Fibroblast of peridontal ligament (primary cell): Measurements from ENCODE around the gene SMIM13.

Source experiments
- DNase-seq: peaks from one replicate; pipeline ENCODE4 v3.0.0-alpha.2; 2010; ENCODE audit errors: extremely low read depth

SMIM13 gene

DNA sequence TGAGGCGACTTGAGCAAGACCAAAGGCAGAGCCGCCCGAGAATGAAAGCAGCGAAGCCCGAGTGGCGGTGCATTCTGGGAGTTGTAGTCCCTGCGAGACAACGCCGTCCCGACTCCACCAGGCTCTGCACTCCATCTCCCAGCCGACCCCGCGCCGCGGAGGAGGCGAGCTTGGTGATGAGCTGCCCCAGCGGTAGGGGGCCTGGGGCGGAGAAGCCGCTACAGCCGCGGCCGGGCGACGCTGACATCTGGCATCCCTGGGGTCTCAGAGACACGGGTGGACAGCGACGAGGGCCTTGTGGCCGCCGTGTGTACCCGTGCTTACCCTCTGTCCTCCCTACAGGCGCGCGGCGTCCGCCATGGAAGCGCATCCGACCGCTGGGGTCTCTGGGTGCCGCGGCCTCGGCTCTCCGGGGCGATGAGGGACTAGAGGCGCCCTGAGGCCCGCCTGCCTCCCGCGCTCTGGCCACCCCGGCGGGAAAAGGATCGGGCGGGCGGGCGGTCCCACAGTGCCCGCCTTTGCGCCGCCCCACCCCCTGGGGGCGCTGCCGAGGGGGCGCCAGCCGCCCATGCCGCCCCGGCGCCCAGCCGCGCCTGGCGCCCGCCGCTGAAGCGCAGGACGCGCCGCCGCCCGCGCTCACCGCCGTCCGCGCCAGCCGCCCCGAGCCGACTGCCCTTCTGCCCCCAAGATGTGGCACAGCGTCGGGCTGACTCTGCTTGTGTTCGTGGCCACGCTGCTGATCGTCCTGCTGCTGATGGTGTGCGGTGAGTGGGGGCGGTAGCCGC is at the start of gene SMIM13:
Gene SMIM13, plus strand, starts transcription at position 209 of the 785 bp plus-strand sequence. Its CDS starts 480 bp downstream, at position 689.
- peak; percentile 98 for DNase-seq

DNA sequence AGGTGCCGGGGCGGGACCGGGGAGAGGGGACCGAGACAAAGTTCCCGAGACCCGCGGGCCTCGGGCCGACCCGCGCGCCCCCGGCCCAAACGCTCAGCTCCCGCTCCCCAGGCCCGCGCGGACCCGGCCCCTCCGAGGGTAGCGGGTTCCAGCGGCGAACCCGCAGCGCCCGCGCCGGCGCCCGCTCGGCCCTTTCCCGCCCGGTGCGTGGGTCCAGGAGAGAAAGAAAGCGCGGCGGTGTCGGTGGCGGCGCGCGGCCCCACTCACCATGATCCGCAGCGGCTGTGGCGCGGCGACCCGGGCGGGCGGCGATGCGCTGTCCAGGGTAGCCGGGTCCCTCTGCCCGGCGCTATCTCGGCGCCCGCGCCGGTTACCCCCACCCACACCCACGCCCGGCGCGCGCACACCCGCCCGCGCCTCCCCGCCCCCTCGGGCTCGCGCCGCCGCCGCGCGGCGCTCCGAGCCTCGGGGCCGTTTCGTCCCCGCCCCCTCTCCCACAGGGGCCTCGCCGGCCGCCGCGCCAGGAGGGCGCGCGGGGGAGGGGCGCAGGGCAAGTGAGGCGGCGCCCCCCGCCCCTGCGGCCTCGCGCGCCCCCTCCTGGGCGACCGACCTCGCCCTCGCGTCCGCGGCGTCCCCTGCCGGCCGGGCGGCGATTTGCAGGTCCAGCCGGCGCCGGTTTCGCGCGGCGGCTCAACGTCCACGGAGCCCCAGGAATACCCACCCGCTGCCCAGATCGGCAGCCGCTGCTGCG is 49.5 kb upstream of the SMIM13 start, which contains the start of gene ELOVL2:
Gene ELOVL2, minus strand, starts transcription at position 345 of the 751 bp plus-strand sequence. Its CDS starts 75 bp downstream, at position 270.
- DNase-seq, result peak; percentile 22

DNA sequence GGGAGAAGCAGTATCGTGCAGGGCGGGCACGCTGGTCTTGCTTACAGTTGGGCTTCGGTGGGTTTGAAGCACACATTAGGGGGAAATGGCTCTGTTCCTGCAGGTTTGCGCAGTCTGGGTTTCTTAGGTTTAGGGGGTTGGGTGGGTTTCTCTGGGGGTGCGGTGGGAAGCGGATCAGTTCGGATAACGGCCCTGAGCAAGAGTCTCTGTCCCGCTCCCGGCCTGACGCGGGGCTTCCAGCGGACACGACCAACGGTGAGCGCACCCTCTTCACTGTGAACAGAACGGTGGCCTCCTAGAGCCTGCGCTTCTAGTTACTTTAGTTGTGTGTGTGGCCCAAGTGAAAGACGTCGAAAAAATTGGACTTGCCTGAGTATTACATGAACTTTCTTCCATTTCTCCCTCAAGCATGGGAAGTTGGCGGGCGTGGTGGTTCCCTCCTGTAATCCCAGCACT is 48.9 kb upstream of the SMIM13 start:
- DNase-seq, result no peak

DNA sequence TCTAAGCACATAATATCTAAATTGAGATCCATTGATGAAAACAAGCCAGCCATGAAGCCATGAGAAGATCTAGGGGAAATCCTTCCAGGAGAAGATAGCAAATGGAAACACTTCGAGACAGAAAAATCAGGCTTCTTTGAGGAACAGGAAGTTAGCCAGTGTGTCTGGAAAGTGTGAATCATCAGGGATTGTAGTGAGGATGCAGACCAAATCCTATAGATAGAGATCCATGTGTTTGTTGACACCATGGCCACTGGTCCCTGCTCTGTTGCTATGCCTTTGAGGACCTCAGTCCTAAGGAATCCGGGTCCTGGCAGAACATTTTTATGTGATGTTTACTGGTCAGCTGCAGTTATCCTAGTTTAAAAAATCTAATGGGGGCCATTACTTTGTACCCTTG is 42.9 kb upstream of the SMIM13 start:
- peak; percentile 8 for DNase-seq

DNA sequence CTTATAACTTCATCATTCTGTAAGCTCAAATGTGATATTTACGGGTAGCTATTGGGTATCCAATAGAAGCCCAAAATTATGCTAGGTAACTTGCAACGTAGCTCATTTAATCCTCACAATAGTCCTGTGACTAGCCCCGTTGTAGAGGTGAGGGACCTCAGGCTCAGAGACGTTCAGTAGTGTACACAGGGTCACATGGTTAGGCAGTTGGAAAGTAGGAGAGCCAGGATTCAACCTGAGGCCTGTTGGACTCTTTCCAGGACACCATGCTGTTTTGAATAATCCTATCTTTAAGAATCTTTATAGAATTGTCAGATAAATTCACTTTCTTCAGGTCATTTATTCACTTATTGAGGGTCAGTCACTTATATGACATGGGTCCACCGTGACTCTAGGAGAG is 40.3 kb upstream of the SMIM13 start:
- DNase-seq, result no peak

DNA sequence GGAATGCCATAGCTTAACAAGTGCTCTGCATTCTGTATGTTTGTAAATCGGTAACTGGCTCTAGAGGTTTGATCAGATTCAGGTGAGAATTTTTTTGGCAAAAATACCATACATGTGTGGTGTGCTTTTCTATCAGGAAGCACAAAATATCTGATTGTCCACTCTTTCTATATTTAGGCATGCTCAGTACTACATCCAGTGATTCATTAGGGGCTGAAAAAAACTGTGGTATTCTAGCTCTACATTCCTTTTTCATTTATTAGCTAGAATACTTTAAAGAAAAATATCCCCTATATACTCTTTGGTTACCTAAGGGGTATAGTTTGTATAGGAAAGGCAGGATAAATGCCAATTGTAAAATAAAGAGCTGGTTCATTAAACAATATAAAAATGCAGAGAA is 38.9 kb upstream of the SMIM13 start:
- no peak for DNase-seq

DNA sequence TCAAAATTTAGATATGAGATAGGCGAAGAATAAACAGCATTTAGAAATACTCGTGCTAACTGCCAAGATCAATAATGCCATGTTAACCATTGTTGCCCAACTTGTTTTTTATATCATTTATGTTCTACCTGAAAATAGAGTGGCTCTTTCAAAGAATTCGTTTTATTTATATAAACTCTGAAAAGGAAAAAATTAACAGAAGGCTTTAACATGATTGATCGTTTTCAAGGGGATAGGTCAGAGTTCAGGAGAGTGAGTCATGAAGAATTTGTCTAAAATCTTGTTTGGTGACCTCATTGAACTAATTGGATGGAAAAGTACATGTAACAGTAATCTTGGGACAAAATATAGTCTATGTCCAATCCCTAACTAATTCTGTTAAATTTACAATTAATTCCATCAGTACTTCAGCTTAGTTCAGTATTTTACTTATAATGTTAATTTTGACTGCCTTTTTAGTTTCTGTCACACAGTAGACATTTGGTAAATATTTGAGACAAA is 38.5 kb upstream of the SMIM13 start:
- no peak for DNase-seq

DNA sequence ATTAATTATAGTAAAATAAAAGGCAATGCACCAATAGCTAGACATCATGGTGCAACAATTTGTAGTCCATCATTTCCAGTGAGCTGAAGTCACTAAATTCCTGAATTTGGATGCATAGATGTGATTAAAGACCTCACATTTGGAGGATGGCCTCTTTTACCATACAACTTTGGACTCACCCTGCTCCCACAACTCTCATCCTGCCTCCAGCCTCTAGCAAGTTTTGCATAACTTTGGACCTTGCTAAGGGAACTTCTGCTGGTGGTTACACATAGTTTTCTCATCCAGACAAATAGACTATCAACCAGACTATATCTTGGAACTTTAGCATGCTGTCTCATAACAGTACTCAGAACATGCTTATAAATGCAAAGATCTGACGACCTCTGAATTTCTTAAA is 36.8 kb upstream of the SMIM13 start:
- no peak for DNase-seq

DNA sequence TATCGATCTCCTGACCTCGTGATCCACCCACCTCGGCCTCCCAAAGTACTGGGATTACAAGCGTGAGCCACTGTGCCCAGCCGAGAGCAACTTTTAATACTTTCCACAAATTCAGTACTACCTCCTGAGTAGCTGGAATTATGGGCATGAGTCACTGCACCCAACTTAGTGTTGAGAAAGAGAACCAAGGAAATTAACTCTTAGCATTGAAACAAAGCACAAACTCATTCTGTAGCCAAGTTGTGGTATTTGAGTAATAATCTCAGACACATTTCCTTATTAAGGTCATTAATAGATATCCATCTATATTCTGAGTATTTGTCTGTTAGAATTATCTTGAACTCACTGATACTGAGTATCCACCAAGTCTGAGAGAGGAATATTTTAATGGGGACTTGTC is 35.2 kb upstream of the SMIM13 start:
- peak; percentile 6 for DNase-seq

DNA sequence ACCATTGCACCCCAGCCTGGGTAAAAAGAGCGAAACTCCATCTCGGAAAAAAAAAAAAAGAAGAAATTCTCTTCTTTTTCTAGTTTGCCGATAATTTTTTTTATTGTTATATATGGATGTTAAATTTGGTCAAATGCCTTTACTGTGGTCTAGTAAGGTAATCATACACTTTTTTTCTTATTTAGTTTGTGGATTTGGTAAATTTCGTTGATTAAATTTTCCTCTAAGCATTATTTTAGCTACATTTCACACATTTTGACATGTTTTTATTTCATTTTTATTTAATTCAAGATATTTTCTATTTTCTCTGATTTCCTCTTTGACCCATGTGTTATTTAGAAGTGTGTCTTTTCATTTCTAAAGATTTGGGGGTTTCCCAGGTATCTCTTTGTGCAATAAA is 31.6 kb upstream of the SMIM13 start:
- DNase-seq, result no peak

DNA sequence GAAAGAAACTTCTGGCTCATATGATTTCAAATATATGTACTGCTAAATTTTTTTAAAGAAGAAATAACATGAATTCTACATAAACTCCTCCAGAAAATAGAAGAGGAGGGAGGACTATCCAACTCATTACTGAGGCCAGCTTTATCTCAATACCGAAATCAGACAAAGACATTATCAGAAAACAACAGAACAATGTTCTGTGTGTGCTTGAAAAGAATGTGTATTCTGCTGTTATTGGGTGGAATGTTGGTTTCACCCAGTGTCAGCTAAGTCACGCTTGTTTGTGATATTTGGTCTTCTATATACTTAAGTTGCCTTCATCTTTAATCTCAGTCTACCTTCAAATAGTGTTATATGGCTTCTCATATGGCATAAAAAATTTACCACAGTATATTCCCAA is 30.9 kb upstream of the SMIM13 start:
- no peak for DNase-seq

DNA sequence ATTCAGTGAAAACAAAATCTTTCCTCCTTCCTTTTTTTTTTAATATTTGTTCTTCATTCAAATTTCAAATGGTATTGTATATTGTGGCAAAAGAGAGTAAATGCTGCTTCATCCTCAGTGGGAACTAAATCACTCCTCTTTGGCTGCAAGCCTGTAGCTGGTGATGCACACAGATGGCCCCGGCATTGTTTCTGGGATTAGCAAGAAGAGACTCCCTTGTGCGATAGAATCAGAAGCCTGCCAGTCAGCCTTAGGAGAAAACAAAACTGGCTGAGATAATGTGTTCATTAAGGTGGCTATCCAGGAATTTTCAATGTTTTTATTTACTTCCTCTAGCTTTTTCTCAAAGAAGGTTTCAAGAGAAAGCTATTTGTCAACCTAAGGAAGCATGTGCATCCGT is 28.8 kb upstream of the SMIM13 start:
- peak; percentile 21 for DNase-seq

DNA sequence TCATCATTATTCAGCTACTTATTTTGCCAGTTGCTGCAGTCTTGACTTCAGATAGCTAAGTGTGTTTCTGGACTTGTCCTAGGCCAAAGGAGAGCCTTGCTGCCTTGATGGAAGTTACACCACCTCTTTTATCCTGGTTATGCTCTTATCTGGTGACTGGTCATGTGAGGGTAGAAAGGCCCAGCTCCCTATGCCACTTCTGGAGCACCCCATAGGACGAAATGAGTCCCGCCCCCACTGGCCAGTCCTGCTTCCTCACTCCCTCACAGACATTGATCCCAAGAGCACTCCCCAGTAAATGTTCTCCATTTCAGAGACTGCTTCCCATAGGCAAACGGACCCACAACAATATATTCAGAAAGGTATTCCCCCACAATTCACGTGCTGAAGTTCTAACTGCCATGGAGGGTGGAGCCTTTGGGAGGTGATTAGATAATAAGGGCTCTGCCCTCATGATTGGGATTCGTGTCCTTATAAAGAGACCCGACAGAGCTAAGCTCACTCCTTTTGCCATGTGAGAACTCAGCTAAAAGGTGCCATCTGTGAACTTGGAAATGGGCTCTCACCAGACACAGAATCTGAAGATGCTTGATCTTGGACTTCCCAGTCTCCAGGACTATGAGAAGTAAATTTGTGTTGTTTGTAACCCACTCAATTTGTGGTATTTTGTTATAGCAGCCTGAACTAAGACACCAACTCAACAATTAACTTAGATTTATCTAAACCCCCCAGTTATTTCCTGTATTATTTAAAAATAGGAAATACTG is 28.0 kb upstream of the SMIM13 start:
- DNase-seq, result no peak

DNA sequence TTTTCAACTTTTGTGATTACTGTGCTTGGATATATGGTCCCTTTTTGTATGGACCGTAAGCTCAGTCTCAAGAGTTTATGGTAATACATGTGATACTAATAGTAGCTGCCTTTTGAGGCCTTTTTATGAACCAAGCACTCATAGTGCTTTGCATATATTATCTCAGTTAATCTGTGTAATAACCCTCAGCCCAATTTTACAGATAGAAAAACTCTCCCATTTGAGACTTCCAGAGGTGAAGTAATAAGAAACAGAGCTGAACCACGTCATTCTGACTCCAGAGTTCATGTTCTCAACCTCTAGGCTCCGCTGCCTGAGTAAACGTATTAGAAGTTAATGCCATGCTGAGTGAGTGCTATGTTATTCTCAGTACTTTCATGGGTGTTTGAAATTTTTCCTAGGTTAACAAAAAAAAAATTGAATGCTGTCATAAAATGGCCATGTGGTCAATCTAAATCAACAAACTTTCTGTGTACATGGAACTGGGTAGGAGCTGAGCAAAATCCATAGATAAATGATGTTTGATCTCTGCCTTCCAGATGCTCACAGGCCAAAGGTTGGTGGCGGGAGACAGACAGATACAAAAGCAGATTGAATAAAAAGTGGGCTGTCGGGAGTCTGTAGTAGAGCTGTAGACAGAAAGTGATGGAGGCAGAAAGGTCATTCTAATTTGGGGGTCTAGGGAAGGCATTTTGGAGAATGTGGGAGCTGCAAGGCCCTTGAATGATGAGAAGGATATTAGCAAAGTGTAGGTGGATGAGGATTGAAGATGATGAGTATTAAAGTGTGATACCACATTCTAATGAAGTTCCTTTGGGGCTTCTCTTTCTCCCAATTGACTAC is 26.9 kb upstream of the SMIM13 start:
- no peak for DNase-seq

DNA sequence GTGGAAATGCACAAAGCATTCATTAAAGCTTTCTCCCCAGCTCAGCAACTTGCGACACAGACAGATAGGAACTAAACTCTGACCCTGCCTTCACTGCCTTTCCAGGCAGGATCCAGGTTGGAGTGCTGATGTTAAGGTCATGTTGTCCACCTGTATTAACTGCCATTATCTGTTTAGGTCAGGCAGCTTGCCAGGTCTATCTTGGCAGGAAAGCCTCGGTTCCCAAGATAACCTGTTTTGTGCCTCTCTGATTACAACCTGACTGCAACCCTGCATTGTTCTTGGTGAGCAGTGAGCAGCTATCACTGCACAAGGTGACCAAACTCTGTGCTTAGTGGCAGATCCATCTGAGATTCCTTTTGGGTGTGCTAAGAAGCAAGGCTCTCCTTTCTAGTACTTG is 26.3 kb upstream of the SMIM13 start:
- no peak for DNase-seq

DNA sequence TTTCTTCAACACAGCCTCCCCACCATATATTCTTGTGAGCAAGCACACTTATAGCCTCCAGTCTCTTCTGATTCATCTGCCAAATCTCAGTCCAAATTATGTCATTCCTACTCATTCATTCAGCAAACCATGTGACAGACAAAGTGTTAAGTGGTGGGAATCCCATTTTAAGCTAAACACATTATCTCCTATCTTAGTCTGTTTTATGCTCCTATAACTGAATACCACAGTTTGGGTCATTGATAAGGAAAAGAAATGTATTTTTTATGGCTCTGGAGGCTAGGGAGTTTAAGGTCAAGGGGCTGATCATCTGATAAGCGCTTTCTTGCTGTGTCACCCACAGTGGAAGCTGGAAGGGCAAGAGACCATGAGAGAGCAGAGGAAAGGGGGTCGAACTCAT is 23.9 kb upstream of the SMIM13 start:
- DNase-seq, result no peak

DNA sequence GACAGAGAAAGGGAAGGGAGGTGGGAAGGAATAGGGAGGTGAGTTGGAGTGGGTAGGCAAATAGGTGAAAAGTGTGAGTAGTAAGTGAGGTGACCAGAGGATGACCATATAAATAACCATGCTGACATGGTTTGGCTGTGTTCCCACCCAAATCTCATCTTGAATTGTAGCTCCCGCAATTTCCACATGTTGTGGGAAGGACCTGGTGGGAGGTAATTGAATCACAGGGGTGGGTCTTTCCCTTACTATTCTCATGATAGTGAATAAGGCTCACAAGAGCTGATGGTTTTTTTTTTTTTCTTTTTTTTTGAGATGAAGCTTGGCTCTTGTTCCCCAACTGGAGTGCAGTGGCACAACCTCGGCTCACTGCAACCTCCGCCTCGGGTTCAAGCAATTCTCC is 21.5 kb upstream of the SMIM13 start:
- no peak for DNase-seq

DNA sequence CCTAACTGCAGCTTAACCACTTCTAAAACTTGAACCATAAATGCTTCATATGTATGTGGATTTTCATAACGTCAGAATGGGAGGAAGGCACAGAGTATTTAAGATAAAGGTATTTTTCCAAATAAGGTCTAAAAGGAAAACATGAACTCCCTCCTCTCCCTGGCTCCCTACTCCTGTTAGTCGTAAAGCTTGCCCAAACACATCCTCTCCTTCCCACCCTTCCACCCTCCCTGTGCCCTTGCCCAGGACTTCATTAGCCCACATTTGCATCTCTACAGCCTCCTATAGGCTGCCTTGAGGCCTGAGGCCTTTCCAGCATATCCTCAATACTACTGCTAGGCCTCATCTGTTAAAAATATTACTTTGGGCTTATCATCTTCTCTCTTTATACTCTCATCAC is 17.1 kb upstream of the SMIM13 start:
- DNase-seq, result no peak

DNA sequence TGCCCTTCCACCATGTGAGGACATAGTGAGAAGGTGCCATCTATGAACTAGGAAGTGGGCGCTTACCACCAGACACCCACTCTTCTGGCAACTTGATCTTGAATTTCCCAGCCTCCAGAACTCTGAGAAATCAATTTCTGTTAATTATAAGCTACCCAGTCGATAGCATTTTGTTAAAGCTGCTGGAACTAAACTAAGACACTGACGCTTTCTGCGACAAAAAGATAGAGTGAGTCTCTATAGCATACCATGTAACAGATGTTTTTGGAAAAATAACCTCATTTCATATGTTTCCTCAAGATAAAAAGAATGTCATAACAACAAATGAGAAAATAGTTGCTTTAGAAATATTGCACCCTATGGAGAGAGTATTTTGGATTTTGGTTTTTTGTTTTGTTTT is 15.4 kb upstream of the SMIM13 start:
- DNase-seq, result no peak

DNA sequence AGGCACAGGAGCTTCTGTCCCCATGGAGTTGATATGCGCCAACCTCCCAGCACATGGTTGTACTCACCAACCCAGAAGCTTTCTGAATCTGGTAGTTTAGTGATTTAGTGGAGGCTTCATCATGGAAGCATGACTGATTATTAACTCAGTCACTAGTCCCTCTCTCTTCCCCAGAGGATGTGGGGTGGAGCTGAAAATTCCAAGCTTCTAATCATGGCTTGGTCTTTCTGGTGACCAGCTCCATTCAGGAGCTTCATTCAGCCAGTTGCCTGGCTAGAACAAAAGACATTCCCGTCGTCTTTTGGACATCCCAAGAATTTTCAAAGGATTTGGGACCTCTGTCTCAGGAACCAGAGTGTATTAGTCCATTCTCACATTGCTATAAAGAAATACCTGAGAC is 13.3 kb upstream of the SMIM13 start:
- DNase-seq, result no peak

DNA sequence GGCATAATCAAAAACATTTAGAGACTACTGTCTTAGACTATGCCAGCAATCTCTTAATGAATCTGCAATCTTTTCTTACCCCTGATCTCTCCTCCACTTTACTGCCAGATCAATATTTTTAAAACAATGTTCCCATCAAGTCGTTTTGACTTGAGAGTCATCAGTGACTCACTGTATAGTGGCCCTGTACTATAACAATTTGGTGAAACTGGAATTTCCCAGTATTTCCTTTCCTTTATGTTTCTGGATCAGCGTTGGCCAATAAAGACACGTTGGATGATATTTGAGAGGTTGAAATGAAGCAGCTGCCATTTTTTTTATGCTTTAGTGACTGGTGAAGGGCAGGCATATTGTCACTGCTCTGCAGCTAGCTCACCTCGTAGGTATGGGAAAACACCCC is 10.1 kb upstream of the SMIM13 start:
- DNase-seq, result peak; percentile 45
